ENCODE results near the gene MYL9. TPM values are rescaled to one million over a fixed set of nuclear protein-coding genes. Genes with fewer than 3 reads are reported as not detected.

Gene MYL9
- total RNA-seq, 1 donor = 135 TPM

DNA sequence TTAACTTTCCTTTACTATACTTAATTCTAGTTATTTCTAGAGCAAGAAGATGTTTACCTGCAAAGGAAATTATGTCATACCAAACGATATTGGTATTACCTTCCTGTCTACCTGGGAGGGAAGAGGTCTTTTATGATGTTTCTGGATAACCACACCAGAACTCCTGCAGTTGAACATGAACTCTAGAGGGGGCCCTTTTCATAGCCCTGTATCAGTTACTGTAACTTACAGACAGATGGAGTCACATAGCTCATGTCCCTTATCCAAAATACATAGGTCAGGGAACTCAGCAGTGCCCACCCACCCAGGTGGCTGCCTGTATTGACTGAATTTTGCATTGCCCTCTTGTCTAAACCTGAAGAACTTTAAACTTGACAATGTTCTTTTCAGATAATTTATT lies 35.1 kb upstream of the MYL9 start:
- Histone ChIP-seq H3K36me3 (ENCODE audit: insufficient read depth, low read length) (peaks cover 71% of the 10 kb centered on the region), H3K27ac (ENCODE audit: low read depth, low read length) (no peak overlapping the region), H3K79me2 (ENCODE audit: insufficient read depth, low read length) (peaks cover 70% of the 10 kb centered on the region), H3K27me3 (ENCODE audit: insufficient read depth, low read length) (no peaks in the 10 kb centered on the region), H4K20me1 (ENCODE audit: insufficient read depth, low read length) (peaks cover 40% of the 10 kb centered on the region), H3K9me3 (ENCODE audit: low read depth, low read length) (no peaks in the 10 kb centered on the region), H3K4me3 (ENCODE audit: insufficient read depth, low read length) (no peak overlapping the region), H2AFZ (ENCODE audit: low read length) (no peak overlapping the region), H3K4me1 (ENCODE audit: insufficient read depth, low read length) (no peaks in the 10 kb centered on the region), H3K4me2 (ENCODE audit: insufficient read depth, low read length) (no peak overlapping the region)
- DNase-seq (ENCODE audit: insufficient read length, low spot score, missing footprints) = peak; percentile 80
- TF ChIP-seq, protein P1, sequence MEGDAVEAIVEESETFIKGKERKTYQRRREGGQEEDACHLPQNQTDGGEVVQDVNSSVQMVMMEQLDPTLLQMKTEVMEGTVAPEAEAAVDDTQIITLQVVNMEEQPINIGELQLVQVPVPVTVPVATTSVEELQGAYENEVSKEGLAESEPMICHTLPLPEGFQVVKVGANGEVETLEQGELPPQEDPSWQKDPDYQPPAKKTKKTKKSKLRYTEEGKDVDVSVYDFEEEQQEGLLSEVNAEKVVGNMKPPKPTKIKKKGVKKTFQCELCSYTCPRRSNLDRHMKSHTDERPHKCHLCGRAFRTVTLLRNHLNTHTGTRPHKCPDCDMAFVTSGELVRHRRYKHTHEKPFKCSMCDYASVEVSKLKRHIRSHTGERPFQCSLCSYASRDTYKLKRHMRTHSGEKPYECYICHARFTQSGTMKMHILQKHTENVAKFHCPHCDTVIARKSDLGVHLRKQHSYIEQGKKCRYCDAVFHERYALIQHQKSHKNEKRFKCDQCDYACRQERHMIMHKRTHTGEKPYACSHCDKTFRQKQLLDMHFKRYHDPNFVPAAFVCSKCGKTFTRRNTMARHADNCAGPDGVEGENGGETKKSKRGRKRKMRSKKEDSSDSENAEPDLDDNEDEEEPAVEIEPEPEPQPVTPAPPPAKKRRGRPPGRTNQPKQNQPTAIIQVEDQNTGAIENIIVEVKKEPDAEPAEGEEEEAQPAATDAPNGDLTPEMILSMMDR (IDR thresholded peaks at IDR 0.05; ENCODE audit: extremely low read depth, low read depth, low read length) = peak; percentile 44

DNA sequence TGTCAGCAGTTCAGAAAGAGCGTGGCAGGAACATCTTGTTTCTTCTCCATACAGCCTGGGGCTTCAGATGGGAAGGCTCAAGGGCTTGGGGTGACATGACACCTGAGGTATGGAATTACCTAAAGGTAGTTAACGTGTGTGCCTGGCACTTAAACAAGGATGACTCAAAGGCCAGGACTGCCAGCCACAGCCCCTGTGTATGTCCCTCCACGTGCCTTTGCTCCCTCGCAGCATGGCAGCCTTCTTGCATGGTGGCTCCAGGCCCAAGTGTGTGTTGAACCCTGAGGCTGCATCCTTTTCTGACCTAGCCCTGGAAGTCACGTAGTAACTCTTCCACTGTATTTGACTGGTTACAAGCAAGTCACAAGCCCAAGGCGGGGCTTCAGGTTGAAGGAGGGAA lies 33.6 kb upstream of the MYL9 start:
- H4K20me1 ChIP-seq (ENCODE audit: insufficient read depth, low read length) = peaks cover 40% of the 10 kb centered on the region
- no peak overlapping the region for H3K27ac ChIP-seq (ENCODE audit: low read depth, low read length)
- no peak overlapping the region for H3K4me2 ChIP-seq (ENCODE audit: insufficient read depth, low read length)
- H3K79me2 ChIP-seq (ENCODE audit: insufficient read depth, low read length) = peaks cover 68% of the 10 kb centered on the region
- no peaks in the 10 kb centered on the region for H3K27me3 ChIP-seq (ENCODE audit: insufficient read depth, low read length)
- peaks cover 64% of the 10 kb centered on the region for H3K36me3 ChIP-seq (ENCODE audit: insufficient read depth, low read length)
- no peaks in the 10 kb centered on the region for H3K9me3 ChIP-seq (ENCODE audit: low read depth, low read length)
- no peaks in the 10 kb centered on the region for H3K4me1 ChIP-seq (ENCODE audit: insufficient read depth, low read length)
- no peak for DNase-seq (ENCODE audit: insufficient read length, low spot score, missing footprints)
- H3K4me3 ChIP-seq (ENCODE audit: insufficient read depth, low read length) = no peak overlapping the region
- H2AFZ ChIP-seq (ENCODE audit: low read length) = no peak overlapping the region
- TF ChIP-seq, protein P1 (IDR thresholded peaks at IDR 0.05; ENCODE audit: extremely low read depth, low read depth, low read length) = no peak

DNA sequence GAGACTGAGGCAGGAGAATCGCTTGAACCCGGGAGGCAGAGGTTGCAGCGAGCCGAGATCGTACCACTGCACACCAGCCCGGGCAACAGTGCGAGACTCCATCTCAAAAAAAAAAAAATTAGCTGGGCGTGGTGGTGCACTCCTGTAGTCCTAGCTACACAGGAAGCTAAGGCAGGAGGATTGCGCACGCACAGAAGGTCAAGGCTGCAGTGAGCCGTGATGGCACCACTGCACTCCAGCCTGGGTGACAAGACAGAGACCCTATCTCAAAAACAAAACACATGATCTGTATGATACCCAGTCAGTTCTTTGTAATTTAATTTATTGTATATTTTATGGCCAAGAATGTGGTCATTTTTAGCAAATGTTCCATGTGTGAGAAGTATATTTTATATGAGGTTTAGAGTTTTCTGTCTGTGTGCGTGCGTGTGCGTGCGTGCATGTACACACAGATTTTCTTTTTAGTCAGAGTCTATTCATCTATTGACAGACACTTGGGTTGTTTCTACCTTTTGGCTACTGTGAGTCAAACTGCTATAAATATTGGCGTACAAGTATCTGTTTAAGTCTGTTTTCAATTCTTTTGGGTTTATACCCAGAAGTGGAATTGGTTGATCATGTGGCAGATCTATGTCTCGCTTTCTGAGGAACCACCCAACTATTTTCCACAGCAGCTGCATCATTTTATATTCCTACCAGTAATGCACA lies 22.2 kb upstream of the MYL9 start:
- peaks cover 92% of the 10 kb centered on the region for H3K79me2 ChIP-seq (ENCODE audit: insufficient read depth, low read length)
- H3K4me2 ChIP-seq (ENCODE audit: insufficient read depth, low read length) = no peak overlapping the region
- H3K27ac ChIP-seq (ENCODE audit: low read depth, low read length) = no peak overlapping the region
- TF ChIP-seq, protein P1 (IDR thresholded peaks at IDR 0.05; ENCODE audit: extremely low read depth, low read depth, low read length) = no peak
- no peak overlapping the region for H3K4me3 ChIP-seq (ENCODE audit: insufficient read depth, low read length)
- peaks cover 54% of the 10 kb centered on the region for H4K20me1 ChIP-seq (ENCODE audit: insufficient read depth, low read length)
- H3K27me3 ChIP-seq (ENCODE audit: insufficient read depth, low read length) = no peaks in the 10 kb centered on the region
- peaks cover 67% of the 10 kb centered on the region for H3K36me3 ChIP-seq (ENCODE audit: insufficient read depth, low read length)
- DNase-seq (ENCODE audit: insufficient read length, low spot score, missing footprints) = no peak
- H3K9me3 ChIP-seq (ENCODE audit: low read depth, low read length) = no peaks in the 10 kb centered on the region
- peaks cover 9% of the 10 kb centered on the region for H3K4me1 ChIP-seq (ENCODE audit: insufficient read depth, low read length)
- no peak overlapping the region for H2AFZ ChIP-seq (ENCODE audit: low read length)

DNA sequence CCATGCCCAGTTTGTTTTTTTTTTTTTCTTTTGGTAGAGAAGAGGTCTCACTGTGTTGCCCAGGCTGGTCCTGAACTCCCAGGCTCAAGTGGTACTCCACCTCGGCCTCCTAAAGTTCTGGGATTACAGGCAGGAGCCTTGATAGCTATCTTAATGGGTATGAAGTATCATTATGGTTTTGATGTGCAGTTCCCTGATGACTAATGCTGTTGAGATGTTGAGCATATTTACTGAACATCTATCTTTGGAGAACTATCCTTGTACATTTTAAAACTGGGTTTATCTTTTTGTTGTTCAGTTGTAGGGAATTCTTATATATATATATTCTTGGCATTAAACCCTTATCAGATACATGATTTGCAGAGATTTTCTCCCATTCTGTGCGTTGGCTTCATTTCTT lies 21.4 kb upstream of the MYL9 start:
- H2AFZ ChIP-seq (ENCODE audit: low read length) = no peak overlapping the region
- TF ChIP-seq, protein P1 (IDR thresholded peaks at IDR 0.05; ENCODE audit: extremely low read depth, low read depth, low read length) = no peak
- H3K9me3 ChIP-seq (ENCODE audit: low read depth, low read length) = no peaks in the 10 kb centered on the region
- H3K4me3 ChIP-seq (ENCODE audit: insufficient read depth, low read length) = no peak overlapping the region
- H3K79me2 ChIP-seq (ENCODE audit: insufficient read depth, low read length) = peaks cover 86% of the 10 kb centered on the region
- H3K27ac ChIP-seq (ENCODE audit: low read depth, low read length) = no peak overlapping the region
- peaks cover 9% of the 10 kb centered on the region for H3K4me1 ChIP-seq (ENCODE audit: insufficient read depth, low read length)
- H3K4me2 ChIP-seq (ENCODE audit: insufficient read depth, low read length) = no peak overlapping the region
- peaks cover 53% of the 10 kb centered on the region for H4K20me1 ChIP-seq (ENCODE audit: insufficient read depth, low read length)
- peaks cover 69% of the 10 kb centered on the region for H3K36me3 ChIP-seq (ENCODE audit: insufficient read depth, low read length)
- H3K27me3 ChIP-seq (ENCODE audit: insufficient read depth, low read length) = no peaks in the 10 kb centered on the region
- peak; percentile 91 for DNase-seq (ENCODE audit: insufficient read length, low spot score, missing footprints)
